SW480 (cell line): ENCODE data around the gene ARHGAP36.

ENCODE experiments used
- DNase-seq: peaks from one replicate; pipeline ENCODE4 v3.0.0-alpha.2; 2016; ENCODE audit warnings: low spot score

Gene ARHGAP36, protein sequence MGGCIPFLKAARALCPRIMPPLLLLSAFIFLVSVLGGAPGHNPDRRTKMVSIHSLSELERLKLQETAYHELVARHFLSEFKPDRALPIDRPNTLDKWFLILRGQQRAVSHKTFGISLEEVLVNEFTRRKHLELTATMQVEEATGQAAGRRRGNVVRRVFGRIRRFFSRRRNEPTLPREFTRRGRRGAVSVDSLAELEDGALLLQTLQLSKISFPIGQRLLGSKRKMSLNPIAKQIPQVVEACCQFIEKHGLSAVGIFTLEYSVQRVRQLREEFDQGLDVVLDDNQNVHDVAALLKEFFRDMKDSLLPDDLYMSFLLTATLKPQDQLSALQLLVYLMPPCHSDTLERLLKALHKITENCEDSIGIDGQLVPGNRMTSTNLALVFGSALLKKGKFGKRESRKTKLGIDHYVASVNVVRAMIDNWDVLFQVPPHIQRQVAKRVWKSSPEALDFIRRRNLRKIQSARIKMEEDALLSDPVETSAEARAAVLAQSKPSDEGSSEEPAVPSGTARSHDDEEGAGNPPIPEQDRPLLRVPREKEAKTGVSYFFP

DNA sequence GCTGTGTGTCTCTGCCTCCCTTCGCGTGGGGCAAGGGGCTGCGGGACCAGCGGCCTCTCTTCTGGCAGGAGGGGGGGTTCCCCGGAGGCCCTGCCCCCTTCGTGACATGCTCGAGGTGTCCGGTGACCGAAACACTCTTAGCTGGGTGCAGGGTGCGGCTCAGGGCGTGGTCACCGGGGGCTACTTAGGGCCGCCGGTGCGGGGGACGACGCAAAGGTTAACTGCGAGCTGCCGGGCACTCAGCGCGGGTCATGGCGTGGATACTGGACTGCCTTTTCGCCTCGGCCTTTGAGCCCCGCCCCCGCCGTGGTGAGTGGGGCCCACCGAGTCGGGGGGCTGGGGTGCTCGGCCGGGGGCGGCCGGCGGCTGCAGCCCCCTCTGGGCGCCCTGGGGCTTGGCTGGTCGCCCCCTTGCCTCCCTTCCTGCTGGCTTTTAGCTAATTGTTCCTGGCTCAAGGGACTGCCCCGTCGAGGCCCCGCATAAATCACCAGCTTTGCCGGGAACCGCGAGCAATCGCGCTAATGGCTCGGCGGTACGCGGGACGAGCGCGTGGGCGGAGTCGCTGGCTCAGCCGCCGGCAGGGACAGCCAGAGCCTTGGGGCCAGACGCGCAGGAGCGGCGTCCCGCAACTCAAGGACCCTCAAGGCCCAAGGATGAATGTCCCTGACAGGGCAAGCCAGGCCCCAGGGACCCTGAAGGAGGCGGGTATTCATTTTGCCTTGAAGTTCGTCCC is at the start of gene ARHGAP36:
Gene ARHGAP36, plus strand, starts transcription at position 211 of the 733 bp plus-strand sequence. CDS start 23,320 bp downstream, outside the sequence.
- DNase-seq: no peak

DNA sequence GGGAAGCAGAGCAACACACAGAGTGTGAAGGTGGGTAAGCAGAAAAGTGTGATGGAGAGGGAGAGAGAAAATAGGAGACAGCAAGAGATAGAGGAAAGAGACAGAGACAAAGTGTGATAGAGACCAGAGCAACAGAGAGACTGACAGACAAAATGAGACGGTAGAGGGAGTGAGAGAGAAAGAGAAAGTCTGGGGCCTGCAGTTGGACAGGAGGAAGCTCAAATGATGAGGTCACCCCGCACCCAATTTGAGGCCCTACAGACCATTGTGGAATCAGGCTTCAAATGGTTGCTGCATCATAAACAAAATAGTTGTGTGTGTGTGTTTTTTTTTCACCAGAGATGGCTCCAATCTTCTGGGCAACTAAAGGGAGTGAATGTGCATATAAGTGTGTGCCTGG is 48.0 kb upstream of the ARHGAP36 start:
- DNase-seq: no peak

DNA sequence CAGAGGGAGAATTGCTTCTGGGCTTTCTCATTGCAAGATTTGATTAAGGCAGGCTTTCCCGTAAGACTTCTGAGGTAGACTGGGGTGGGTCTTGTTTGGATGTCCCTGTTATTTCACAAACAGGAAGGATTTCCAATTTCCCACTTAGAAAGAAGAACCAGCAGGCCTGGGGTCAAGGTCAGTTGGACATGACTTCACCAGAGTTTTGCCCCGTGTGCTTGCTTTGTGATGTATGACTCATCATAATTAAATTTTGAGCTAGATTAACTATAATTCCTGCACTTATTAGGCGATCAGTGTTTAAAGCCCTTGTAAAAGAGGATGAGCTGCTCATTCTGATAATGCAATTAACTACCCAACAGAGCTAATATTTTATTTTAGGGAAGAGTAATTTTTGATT is 32.8 kb upstream of the ARHGAP36 start:
- no peak for DNase-seq

DNA sequence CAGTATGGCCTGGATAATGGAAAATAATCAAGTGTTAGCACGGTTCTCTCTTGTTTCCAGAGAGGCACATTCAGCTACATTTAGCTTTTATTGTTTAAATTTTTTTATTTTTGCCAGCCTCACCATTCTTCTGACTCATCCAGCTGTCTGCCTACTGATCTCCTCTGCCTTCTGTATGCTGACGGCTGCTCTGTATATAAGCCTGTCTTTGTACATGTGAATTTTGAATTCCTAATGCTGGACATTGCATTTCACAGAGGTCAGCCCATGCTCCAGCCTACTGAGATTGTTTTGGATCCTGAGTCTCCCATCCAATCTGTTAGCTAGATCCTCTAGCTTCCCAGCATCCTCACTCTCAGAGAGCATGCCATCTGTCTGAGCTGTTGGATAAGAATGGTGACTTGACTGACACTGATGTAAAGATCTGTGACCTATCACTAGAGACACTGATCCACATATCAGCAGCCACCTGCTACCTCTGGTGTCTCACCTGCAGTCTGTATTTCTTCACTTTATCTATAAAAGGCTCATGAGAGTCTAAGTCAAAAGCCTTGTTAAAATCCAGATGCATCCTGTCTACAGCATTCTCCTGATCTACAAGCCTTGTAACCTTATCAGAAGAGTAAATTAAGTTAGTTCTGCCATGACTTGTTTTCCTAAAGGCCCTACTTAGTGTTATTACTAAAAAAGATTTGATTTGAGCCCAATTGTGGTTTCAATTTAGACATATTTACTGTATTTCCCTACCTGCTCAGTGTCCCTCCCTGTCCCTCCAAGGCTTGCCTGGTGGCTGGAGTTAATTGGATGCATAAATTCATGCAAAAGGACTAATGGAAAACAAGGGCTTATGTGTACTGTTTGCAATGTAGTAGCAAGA is 25.6 kb upstream of the ARHGAP36 start:
- no peak for DNase-seq

DNA sequence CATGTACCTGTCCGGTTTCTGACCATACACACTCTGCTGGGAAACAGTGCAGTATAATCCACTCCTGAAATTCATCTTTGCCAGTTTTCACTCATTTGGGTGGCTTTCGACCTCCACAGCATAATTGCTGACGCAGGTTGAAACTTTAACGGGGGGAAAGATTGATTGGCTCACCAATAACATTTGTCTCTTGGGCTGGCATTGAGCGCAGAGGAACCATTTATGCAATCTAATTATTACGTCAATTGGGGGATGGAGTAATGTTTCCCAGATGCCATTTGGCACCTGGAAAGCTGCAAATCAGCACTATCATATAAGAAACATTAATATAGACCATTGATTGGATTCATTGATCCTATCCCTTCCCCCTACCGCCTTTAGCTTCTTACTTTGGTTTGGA is 24.1 kb upstream of the ARHGAP36 start:
- no peak for DNase-seq

DNA sequence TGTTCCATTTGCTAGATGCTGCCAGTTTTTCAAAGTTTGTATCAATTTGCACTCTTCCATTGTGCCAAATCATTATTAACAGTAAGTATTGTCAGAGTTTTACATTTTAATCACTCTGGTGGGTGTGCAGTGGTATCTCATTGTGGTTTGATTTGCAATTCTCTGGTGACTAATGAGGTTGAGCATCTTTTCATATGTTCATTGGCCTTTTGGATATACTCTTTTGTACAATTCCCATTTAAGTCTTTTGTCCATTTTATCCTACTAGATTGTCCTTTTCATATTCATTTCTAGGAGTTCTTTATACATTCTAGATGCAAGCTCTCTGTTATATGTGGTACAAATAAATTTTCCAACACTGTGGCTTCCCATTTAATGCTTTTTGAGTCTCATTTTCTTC is 17.4 kb upstream of the ARHGAP36 start:
- DNase-seq: no peak

DNA sequence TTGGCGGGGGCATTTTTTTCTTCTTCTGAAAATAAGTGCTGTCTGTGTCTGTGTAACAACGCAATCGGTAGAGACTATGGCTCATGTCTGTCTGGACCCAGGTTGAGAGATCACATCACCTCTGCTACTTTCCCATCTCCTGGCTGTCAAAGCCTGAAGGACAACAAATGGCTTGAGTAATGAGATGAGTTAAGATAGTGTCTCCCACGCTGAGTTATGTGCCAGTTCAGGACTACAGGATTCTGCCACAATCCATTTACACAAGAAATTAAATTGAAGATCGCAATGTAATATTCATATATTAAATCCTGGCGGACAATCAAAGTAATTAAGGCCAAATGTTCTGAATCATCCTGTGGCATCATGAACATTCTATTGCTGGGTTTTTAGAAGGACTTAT is 16.5 kb upstream of the ARHGAP36 start:
- DNase-seq: no peak

DNA sequence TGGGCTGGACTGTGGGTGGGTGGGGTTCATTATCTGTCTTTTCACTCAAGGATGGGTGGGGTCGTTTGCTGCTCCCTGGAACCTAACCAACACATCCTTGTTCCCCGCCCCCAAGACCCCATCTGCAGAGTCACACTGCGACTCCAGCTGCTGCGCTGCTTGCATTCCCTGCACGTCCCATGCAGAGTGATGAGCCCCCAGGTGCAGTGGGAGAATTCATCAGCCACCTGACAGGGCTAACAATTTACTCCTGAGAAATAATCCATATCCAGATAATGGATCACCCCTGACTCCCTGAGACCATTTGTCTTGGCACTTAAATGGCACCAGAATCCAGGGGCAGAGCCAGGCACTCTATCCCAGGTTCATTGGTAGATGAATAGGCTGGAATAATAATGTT is 12.4 kb upstream of the ARHGAP36 start:
- no peak for DNase-seq

DNA sequence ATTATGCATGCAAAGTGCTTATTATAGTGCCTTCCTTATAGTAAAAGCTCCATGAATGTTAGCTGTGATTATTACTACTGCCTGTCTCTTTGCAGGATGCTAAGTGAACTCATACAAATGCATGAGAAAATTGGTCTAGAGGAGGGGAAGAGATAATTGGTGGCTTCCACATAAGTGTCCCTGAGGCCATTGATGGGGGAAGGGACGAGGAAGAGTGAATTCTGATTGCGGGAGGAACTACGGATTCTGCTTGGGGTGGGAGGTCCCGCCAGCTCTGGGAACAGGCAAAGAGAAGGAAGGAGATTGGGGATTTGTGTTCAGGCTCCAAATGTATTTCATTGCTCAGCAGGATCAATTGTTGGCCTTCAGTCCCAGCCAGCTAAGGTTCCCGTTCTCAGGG is 11.6 kb upstream of the ARHGAP36 start:
- DNase-seq: no peak

DNA sequence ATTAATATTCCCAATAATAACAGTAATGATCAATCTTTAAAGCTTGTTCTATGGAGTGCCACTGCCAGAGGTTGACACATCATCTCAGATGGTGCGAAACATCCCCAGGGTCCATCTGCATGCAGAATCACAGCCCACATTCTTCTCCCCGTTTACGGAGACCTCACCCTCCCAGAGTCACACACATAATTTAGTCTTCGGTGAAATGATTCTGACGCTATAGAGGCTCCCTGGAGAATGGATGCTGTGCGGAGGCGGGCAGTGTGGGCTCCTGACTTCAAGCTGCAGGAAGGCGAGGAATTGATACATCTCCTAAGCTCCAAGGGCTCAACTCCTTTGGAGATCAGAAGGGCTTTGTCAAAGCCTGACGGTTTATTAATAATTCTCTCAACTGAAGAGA is 11.0 kb upstream of the ARHGAP36 start:
- DNase-seq: no peak

DNA sequence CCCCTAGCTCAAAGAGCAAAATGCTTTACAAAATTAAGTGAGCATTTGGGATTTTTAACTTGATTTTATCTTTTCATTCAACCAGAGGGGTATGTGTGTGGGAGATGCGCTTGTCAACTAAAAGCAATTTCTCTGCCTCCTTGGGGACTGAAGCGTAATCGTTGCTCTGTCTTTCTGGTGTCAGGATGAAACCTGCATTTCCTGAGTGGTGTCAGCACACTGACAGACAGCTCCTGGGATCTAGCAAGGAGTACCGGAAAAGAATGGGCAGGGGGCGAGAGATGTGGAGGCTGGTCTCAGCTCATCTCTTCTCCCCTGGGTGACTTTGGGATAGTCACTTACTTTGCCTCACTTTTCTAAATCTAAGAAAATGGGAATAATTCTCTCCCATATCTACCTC is 5.1 kb upstream of the ARHGAP36 start:
- no peak for DNase-seq

DNA sequence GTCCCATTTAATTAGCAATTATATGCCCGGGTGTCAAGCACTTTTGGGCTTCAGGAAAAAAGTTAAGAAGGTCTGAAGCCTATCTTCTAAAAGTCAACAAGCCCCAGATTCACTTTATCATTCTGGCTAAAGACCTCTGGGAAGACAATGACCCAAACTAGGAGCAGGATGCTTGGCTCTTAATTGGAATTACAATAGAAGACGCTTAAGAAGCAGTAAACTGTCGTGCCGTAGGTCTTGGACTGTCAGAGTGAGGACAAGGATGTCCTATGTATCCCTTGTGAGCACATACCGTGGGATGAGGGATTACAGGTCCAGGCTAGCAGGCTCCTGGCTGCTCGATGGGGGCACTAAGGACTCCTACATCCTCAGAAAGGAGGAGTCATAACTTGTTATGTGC is 3.2 kb upstream of the ARHGAP36 start:
- no peak for DNase-seq

DNA sequence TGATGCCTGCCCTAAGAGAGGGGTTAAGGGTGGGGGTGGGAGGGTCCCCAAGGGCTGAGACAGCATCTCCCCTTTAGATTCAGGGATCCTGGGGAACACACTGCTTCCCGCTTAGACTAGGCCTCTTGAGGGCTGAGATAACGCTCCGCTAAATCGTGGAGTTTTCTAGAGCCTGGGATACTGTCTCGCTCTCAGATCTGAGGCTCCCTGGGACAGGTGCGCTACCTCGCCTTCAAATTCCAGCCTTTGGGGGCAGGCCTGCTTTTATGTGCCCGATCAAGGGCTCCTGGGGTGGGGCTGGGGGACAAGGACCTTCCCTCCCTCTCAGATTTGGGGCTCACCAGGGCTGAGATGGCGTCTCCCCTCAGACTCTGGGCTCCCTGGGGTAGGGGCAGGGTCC is 440 bp upstream of the ARHGAP36 start:
- no peak for DNase-seq

DNA sequence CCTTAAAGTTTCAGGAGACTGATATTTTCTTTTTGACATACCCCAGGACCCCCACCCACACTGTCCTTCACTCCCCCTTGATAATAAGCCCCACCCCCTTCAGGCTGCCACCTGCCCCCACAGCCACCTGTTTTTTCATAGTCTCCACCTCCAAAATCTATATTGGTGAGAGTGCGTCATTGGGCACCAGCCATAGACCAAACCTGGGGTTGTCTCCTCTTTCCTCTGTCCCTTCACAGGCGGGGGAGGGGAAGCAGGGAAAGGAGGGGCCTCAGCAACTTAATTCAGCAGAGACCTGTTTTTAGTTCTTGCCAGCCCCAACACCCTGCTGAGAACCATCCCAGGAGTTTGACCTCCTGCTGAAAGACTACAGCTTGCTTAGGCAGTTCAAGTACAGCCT is 1.1 kb downstream of the ARHGAP36 start:
- no peak for DNase-seq

DNA sequence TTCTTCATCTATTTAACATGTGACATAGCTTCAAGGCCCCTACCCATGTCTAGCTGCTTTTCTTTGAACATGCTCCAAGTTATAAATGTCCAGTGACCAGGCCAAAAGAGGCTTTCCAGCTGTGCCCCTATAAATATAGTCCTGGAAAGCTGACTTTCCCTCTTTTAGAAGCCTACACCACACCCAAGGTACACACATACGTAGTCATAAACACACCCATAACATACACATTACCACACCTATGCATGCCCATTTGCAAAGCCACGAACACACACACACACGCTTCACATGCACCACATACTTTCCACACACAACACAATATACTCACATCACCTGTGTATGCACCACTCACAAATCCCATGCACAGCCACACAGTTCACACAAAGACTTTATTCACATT is 2.0 kb downstream of the ARHGAP36 start:
- no peak for DNase-seq

DNA sequence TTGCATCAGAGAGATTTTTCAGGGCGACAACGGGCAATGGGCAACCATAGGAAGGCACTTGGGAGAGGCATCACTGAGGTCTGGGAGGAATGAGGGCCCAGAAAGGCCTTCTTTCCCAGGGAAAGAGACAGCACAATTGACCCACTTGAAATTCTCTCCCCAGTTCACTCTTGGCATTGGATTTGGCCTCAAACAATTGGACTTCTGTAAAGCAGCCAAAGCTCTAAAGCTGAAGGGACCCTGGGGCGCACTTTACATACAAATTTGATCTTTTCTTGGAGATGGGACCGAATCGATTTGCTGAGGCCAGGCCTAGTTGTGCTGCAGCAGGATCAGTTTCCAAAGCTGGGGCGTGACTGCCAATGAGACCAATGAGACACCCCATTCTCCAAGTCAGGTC is 3.2 kb downstream of the ARHGAP36 start:
- no peak for DNase-seq

DNA sequence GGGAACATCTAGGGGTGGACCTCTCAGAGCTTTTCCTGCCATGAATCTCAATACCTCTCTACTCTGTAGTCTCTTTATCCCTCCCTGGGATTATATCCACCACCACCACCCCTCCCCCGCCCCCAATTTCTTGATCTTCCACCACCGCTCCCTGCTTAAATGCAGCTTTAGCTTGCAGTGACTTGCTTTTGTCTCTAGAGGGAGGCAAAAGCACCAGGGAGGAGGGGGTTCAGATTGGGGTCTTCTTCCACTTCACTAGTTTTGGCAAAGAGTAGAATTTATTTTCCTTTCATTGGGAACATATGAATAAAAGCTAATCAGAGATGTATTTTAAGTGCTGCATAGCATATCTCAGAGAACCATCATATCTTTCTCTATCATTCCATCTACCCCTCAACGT is 5.5 kb downstream of the ARHGAP36 start:
- no peak for DNase-seq

DNA sequence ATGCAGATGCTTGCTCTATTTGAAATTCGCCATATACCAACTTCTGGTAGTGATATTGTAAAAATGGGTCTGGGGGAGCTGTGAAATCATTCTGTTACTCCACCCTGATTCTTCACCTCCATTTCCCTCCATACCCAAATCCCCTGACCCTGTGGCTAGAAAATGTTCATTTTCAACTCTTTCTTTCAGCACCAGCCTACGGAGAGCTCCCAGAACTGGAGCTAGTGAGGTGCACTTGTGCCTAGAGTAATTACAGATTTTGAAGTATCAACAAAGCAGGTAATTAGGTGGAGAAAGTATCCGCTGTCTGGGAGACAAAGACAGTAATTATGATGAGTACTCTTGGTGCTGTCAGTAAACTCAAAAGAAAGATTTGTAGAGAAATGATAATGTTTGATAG is 8.1 kb downstream of the ARHGAP36 start:
- DNase-seq: no peak

DNA sequence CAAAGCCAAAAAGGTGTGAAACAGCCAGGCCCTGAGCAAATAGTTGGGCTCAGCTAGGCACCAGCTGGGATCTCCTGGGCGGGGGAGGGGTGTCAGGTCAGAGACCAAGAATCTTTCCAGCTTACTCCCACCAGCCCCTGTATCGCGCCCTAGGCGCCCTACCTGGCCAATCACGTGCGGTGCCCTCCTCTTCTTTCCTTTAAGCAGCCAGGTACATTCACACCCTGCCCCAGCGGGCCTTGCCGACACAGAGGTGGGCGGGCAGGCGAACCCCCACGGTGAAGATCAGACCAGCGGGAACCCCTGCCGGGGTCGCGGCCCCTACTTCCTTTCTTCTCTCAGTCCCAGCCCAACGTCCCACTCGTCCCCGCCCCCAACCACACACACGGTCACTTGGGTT is 9.1 kb downstream of the ARHGAP36 start:
- no peak for DNase-seq

DNA sequence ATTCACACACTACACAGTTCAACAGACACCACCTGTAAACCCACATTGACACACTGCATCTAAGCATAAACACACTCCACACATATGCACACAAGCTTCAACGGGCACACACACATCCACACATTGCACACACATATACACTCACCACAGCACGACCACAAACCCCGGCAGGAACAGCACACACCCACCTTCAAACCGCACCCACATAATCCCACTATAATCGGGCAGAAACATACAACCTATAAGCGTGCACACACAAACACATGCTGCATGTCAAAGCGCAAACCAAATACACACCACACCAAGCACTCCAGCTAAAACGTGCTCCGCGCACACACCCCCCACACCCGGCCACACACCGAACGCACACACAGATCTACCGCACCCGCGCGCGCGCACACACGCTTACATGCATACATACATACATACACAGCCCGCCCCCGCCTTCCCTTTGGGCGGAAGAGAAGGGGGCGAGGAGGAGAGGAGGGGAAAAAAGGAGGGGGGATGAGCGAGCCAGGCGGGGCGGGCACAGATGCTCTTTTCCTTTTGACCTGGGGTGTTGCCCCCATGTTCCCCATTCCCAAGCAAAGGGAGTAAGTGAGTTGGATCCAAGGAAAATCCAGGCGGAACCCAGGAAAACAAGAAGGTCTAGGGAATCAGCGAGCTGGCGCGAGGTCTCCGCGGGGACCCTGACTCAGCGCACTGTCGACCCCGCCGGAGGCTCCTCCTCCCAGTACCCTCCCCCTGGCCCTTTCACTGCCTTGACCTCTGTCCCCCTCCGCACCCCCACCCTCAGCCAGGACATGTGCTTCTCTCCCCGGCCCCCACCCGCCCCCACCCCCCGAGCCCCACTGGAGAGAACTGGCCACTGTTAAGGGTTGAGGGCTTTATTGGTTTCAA is 9.9 kb downstream of the ARHGAP36 start:
- no peak for DNase-seq
